Activated CD8-positive, alpha-beta T cell treated with anti-CD3 and anti-CD28 coated beads for 36 hours (primary cell): Measurements from ENCODE around the gene SIVA1. TPM values are rescaled to one million over a fixed set of nuclear protein-coding genes. Genes with fewer than 3 reads are reported as not detected.

Experiments
- ATAC-seq: fragments of 200-7000 bp; cut with Tn5 transposase; one replicate; pipeline ENCODE4 v1.10.0; 2021; ENCODE audit warnings: mild to moderate bottlenecking, moderate library complexity
- CTCF ChIA-PET: fragments of 350-600 bp; sonication (Branson Sonifier 250); formaldehyde crosslinking; loops from one replicate; lab custom pipeline; 2021; ENCODE audit warnings: antibody characterized with exemption; lab: Charles Lee
- POLR2A ChIA-PET: fragments of 350-600 bp; sonication (Branson Sonifier 250); formaldehyde crosslinking; loops from one replicate; lab custom pipeline; 2021; ENCODE audit warnings: antibody characterized with exemption; lab: Charles Lee
- DNase-seq: peaks from one replicate; pipeline ENCODE4 v3.0.0-alpha.2; 2020
- H3K27ac Mint-ChIP-seq: one replicate; pipeline ENCODE4 v1.8.0; 2021; ENCODE audit warnings: mild to moderate bottlenecking, mixed read lengths
- H3K27me3 Mint-ChIP-seq: one replicate; pipeline ENCODE4 v1.8.0; 2021; ENCODE audit warnings: mixed read lengths
- H3K36me3 Mint-ChIP-seq: one replicate; pipeline ENCODE4 v1.8.0; 2021; ENCODE audit warnings: low read depth, mixed read lengths
- H3K4me1 Mint-ChIP-seq: one replicate; pipeline ENCODE4 v1.8.0; 2021; ENCODE audit warnings: low read depth, mixed read lengths
- H3K4me3 Mint-ChIP-seq: one replicate; pipeline ENCODE4 v1.8.0; 2021; ENCODE audit warnings: mild to moderate bottlenecking, moderate library complexity, mixed read lengths
- H3K9me3 Mint-ChIP-seq: one replicate; pipeline ENCODE4 v1.8.0; 2021; ENCODE audit warnings: mixed read lengths
- CTCF ChIP-seq: fragments of 200-600 bp; IDR thresholded peaks from one replicate; pipeline ENCODE4 v1.8.0; 2022; ENCODE audit warnings: antibody characterized with exemption, mild to moderate bottlenecking
- intact Hi-C: fragments of 100-400 bp; cut with micrococcal nuclease; formaldehyde crosslinking; loops from one replicate; pipeline ENCODE4 v1.10.0; 2022
- total RNA-seq, 2 experiments: library from RNA; stranded (reverse); gene quantifications; one replicate each; pipeline ENCODE4 v1.2.3, GENCODE V29; 2021

SIVA1 gene
- total RNA-seq, 2 experiments from 2014 or later = 115 to 125 TPM

- ChIA-PET CTCF (interaction anchor here (0.7 to 3.0 kb wide), 3 partner anchors 8 to 1078 kb away, joined by 3 to 8 read pairs (median 3); no protein-coding TSS in a partner anchor), POLR2A (interaction anchor here (1.3 kb wide), 1 partner anchor 10 kb away, joined by 3 read pairs; no protein-coding TSS in a partner anchor)
- Mint-ChIP-seq H3K36me3 (peaks cover 9% of the 10 kb centered on the region), H3K9me3 (no peaks in the 10 kb centered on the region), H3K27me3 (no peaks in the 10 kb centered on the region), H3K27ac (no peak overlapping the region), H3K4me1 (peaks cover 2% of the 10 kb centered on the region), H3K4me3 (no peak overlapping the region)
- intact Hi-C loops = no loop called here
- DNase-seq (no peak), ATAC-seq (no peak)
- TF ChIP-seq CTCF = no peak
These were observed 25.9 kb downstream of the SIVA1 start for GRCh38 chr14:104778694-104779331.

GRCh38 chr14:104779776-104780512 lies 27.0 kb downstream of the SIVA1 start:
- Mint-ChIP-seq H3K36me3 (peaks cover 9% of the 10 kb centered on the region), H3K27ac (no peak overlapping the region), H3K9me3 (no peaks in the 10 kb centered on the region), H3K4me1 (peaks cover 2% of the 10 kb centered on the region), H3K27me3 (no peaks in the 10 kb centered on the region), H3K4me3 (no peak overlapping the region)
- CTCF ChIA-PET = interaction anchor here (1.4 to 3.0 kb wide), 2 partner anchors 9 to 11 kb away, joined by 3 to 8 read pairs; no protein-coding TSS in a partner anchor
- no peak for TF ChIP-seq CTCF
- ATAC-seq (no peak), DNase-seq (no peak)
- intact Hi-C loops = no loop called here
- POLR2A ChIA-PET = interaction anchor here (0.7 to 1.5 kb wide), 4 partner anchors 10 to 38 kb away, joined by 3 to 4 read pairs (median 3); no protein-coding TSS in a partner anchor

GRCh38 chr14:104780513-104781030 lies 27.6 kb downstream of the SIVA1 start:
- ATAC-seq = no peak
- intact Hi-C loops = no loop called here
- H3K27me3 Mint-ChIP-seq = no peaks in the 10 kb centered on the region
- H3K4me3 Mint-ChIP-seq = no peak overlapping the region
- H3K9me3 Mint-ChIP-seq = no peaks in the 10 kb centered on the region
- no peak for DNase-seq
- POLR2A ChIA-PET = interaction anchor here (1.5 kb wide), 1 partner anchor 37 kb away, joined by 3 read pairs; no protein-coding TSS in a partner anchor
- no peak for TF ChIP-seq CTCF
- H3K27ac Mint-ChIP-seq = no peak overlapping the region
- CTCF ChIA-PET = interaction anchor here (3.0 kb wide), 1 partner anchor 12 kb away, joined by 8 read pairs; no protein-coding TSS in a partner anchor
- H3K4me1 Mint-ChIP-seq = peaks cover 4% of the 10 kb centered on the region
- H3K36me3 Mint-ChIP-seq = peaks cover 9% of the 10 kb centered on the region

GRCh38 chr14:104781271-104782077 lies 28.5 kb downstream of the SIVA1 start:
- CTCF ChIA-PET = interaction anchor here (3.0 kb wide), 1 partner anchor 13 kb away, joined by 8 read pairs; no protein-coding TSS in a partner anchor
- DNase-seq = no peak
- H3K27ac Mint-ChIP-seq = no peak overlapping the region
- POLR2A ChIA-PET = no interaction called here
- peaks cover 8% of the 10 kb centered on the region for H3K4me1 Mint-ChIP-seq
- no peak for ATAC-seq
- no peak for TF ChIP-seq CTCF
- peaks cover 5% of the 10 kb centered on the region for H3K36me3 Mint-ChIP-seq
- no peak overlapping the region for H3K4me3 Mint-ChIP-seq
- intact Hi-C loops = no loop called here
- no peaks in the 10 kb centered on the region for H3K27me3 Mint-ChIP-seq
- H3K9me3 Mint-ChIP-seq = no peaks in the 10 kb centered on the region
